ENCODE data around the gene PTPRA. TPM values are rescaled to one million over a fixed set of nuclear protein-coding genes. Genes with fewer than 3 reads are reported as not detected.

Gene PTPRA
- total RNA-seq, 6 experiments from 2014 or later = 15.7 to 22.1 (median 18.6) TPM

DNA sequence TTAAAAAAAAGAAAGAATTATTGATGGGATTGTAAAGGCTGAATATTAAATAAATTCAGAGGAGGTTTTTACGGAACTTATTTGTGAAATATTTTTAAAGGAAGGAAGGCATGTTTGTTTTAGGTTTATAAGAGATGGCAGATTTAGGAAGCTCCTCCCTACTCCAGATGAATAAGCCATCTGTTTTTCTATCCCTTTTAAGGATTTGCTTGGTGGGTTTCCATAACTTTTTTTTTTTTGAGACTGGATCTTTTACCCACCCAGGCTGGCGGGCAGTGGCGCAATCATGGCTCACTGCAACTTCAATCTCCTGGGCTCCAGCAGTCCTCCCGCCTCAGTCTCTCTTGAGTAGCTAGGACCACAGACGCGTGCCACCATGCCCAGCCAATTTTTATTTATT, 30.4 kb downstream of the PTPRA start:
- intact Hi-C loops (cut with DNase I) = no loop called here
- ATAC-seq (no peak), DNase-seq (no peak)
- H3K4me3 ChIP-seq = no peak overlapping the region
- TF ChIP-seq, protein P1, sequence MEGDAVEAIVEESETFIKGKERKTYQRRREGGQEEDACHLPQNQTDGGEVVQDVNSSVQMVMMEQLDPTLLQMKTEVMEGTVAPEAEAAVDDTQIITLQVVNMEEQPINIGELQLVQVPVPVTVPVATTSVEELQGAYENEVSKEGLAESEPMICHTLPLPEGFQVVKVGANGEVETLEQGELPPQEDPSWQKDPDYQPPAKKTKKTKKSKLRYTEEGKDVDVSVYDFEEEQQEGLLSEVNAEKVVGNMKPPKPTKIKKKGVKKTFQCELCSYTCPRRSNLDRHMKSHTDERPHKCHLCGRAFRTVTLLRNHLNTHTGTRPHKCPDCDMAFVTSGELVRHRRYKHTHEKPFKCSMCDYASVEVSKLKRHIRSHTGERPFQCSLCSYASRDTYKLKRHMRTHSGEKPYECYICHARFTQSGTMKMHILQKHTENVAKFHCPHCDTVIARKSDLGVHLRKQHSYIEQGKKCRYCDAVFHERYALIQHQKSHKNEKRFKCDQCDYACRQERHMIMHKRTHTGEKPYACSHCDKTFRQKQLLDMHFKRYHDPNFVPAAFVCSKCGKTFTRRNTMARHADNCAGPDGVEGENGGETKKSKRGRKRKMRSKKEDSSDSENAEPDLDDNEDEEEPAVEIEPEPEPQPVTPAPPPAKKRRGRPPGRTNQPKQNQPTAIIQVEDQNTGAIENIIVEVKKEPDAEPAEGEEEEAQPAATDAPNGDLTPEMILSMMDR (IDR thresholded peaks at IDR 0.05) = no peak
- no peak for TF ChIP-seq POLR2A (IDR thresholded peaks at IDR 0.05)
- no peaks in the 10 kb centered on the region for H3K9me3 ChIP-seq
- no peak overlapping the region for H3K27ac ChIP-seq
- H3K27me3 ChIP-seq = no peaks in the 10 kb centered on the region
- H3K36me3 ChIP-seq = no peaks in the 10 kb centered on the region
- 95% methylated on average over 6 of the region's 6 CpGs for WGBS (ENCODE audit: insufficient coverage, low coverage, low lambda C conversion rate, missing lambda C conversion rate)
- peaks cover 0 to 8% (median 4%) of the 10 kb centered on the region in 4 donors for H3K4me1 ChIP-seq

DNA sequence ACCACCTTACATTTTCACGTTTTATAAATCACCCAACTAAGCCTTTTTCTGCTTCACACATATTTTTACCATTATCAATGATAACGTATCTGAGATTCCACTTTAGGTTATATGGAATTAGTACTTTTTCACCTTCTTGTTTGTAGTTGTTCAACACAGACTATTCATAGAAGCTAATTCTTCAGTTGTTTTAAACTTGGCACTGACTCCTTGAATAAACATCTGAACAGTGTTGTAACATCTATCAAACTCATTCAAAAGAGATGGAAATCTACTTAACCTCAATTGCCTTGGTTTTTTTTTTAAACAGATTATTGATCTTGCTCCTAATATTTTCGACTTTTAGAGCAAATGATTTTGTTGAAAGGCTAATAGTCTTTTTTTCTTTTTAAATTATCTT, 34.2 kb downstream of the PTPRA start:
- ATAC-seq (peak in 3 of 4 donors; percentile 47 to 55 (median 54)), DNase-seq (no peak)
- H3K27me3 ChIP-seq = no peaks in the 10 kb centered on the region
- H3K4me1 ChIP-seq = peaks cover 0 to 8% (median 4%) of the 10 kb centered on the region in 4 donors
- intact Hi-C loops (cut with DNase I) = no loop called here
- H3K27ac ChIP-seq = no peak overlapping the region
- no peaks in the 10 kb centered on the region for H3K9me3 ChIP-seq
- WGBS (ENCODE audit: insufficient coverage, low coverage, low lambda C conversion rate, missing lambda C conversion rate) = 32% methylated on average over 3 of the region's 3 CpGs
- TF ChIP-seq POLR2A (IDR thresholded peaks at IDR 0.05) = no peak
- TF ChIP-seq, protein P1 (IDR thresholded peaks at IDR 0.05) = no peak
- no peak overlapping the region for H3K4me3 ChIP-seq
- H3K36me3 ChIP-seq = no peaks in the 10 kb centered on the region

DNA sequence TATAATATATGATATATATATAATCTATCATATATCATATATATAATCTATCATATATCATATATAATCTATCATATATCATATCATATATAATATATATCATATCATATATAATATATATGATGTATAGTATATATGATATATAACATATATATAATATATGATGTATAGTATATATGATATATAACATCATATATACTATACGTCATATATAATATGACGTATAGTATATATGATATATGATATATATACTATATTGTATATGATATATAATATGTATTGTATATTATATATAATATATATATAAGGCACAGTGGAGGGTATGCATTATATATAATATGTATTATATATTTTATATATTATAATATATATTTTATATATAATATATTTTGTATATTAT, 36.7 kb downstream of the PTPRA start:
- H3K4me1 ChIP-seq = peaks cover 0 to 13% (median 4%) of the 10 kb centered on the region in 4 donors
- intact Hi-C loops (cut with DNase I) = no loop called here
- no peak for DNase-seq

DNA sequence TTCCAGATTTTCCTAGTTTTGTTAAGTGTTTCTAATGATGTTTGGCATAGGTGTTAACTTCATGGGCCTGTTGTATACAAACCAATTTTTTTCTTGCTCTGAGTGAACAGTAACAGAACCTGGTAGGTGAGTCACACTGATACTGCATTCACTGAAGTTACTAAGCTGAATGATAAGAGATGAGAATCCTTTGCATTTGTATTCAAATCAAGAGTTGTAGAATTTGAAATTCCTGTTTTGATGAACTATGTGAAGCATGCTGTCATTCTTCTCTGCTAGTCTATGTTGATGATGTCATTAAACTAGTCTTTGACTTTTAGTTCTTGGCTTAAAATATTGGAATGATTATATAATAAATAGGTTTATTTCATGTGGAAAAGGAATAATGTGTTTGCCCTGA, 37.9 kb downstream of the PTPRA start:
- Histone ChIP-seq H3K27ac (no peak overlapping the region), H3K9me3 (no peaks in the 10 kb centered on the region), H3K4me1 (peaks cover 0 to 13% (median 4%) of the 10 kb centered on the region in 4 donors), H3K36me3 (no peaks in the 10 kb centered on the region), H3K4me3 (no peak overlapping the region), H3K27me3 (no peaks in the 10 kb centered on the region)
- intact Hi-C loops (cut with DNase I) = no loop called here
- ATAC-seq (no peak), DNase-seq (no peak)
- TF ChIP-seq, protein P1 (IDR thresholded peaks at IDR 0.05) = no peak
- no peak for TF ChIP-seq POLR2A (IDR thresholded peaks at IDR 0.05)

More for the DNA sequence above, 36.7 kb downstream of the PTPRA start:
- ATAC-seq = no peak
- Histone ChIP-seq H3K4me3 (no peak overlapping the region), H3K27me3 (no peaks in the 10 kb centered on the region), H3K9me3 (no peaks in the 10 kb centered on the region), H3K36me3 (no peaks in the 10 kb centered on the region), H3K27ac (no peak overlapping the region)
- TF ChIP-seq, protein P1 (IDR thresholded peaks at IDR 0.05) = no peak
- TF ChIP-seq POLR2A (IDR thresholded peaks at IDR 0.05) = no peak
- WGBS (ENCODE audit: insufficient coverage, low coverage, low lambda C conversion rate, missing lambda C conversion rate) = 82% methylated on average over 2 of the region's 2 CpGs

DNA sequence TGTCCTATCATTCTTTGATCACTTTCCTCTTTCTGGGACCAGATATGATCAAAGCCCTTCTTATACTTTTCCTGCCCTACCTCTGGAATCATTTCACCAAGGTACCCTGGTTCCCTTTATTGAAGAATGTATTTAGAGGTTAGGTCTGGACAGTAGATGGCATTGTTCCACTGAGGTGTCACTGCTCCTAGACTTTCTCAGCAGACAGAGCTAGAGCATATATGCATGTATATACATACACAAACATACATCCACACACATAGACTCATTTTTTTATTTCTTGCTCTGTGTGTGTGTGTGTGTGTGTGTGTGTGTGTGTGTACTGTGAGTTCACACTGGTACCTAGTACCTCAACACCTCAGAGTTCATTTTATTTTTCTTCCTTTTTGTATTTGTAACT, 40.9 kb downstream of the PTPRA start:
- peaks cover 0 to 25% (median 8%) of the 10 kb centered on the region in 4 donors for H3K4me1 ChIP-seq
- no peaks in the 10 kb centered on the region for H3K36me3 ChIP-seq
- ATAC-seq (peak; percentile 69 to 82 (median 80)), DNase-seq (no peak)
- TF ChIP-seq POLR2A (IDR thresholded peaks at IDR 0.05) = no peak
- TF ChIP-seq, protein P1 (IDR thresholded peaks at IDR 0.05) = peak; percentile 19 to 43 (median 38)
- H3K9me3 ChIP-seq = no peaks in the 10 kb centered on the region
- no peaks in the 10 kb centered on the region for H3K27me3 ChIP-seq
- no peak overlapping the region for H3K4me3 ChIP-seq
- intact Hi-C loops (cut with DNase I) = no loop called here
- H3K27ac ChIP-seq = no peak overlapping the region

Data from right lobe of liver (tissue), 6 donors.